RKO (cell line): ENCODE results near the gene ATF7IP2.
A peak's percentile ranks its signal among the peaks of the same experiment; 100 is the strongest.

Source experiments
- DNase-seq: peaks from one replicate; pipeline ENCODE4 v3.0.0-alpha.2; 2016; ENCODE audit warnings: low spot score

Gene ATF7IP2

DNA sequence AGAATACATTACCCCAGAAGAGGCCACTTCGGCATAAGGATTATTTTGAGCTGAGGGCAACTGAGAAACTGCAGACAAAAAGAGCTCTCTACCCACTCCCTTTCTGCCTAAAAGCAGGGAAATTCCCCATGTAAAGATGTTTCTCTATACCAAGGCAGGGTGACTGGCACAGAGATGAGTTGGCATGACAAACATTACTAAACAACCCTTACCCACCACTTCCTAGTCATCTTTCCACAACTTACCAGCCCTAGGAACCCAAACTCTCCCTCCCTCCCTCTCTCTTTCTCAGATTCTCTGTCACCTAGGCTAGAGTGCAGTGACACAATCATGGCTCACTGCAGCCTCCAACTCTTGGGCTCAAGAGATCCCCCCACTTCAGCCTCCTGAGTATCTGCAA, 126.0 kb downstream of the ATF7IP2 start:
- peak; percentile 14 for DNase-seq

DNA sequence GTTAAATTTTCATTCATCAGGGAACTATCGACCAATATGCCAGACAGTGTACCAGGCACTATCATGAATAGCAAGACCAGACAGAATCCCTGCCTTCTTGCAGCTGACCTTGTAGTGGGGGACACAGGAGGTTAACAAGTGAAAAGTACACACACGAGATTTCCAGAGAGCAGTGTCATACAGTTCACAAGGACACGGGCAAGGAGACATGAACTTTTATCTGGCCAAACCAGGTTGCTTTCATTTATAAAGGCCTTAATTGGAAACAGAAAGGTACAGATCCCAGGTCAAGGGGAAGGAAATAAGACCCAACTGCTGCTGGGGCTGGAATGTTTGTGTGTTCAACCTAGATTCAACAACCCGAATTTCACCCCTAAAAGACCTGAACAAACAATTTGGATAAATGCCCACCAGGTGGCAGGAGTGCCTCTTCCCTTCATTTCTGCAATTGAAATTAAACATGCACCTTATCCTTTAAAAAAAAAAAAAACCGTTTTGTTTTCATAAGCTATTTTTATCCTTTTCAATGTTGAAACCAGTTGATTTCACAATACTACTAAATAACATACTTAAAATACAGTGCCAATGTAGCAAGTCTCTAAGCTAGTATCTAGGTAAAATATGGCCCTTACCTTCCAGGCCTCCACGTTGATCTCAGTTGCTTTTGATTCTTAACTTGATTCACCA, 128.7 kb downstream of the ATF7IP2 start:
- DNase-seq, result peak; percentile 57

DNA sequence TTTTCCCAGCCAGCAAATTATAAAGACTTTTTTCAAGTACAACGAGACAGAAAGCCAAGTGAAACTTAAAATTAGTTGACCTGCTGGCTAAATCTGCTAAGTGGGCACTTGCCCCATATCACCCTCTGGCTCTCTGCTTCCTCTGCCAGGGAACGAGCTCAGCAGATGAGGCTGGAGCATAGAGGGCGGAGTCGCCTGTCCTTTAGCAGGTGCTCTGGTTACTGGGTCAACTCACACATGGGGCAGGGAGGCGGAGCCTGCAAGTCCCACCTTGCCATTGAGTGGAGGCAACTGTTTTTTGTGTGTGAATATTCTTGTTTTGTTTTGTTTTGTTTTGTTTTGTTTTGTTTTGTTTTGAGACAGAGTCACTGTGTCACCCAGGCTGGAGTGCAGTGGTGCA, 132.0 kb downstream of the ATF7IP2 start:
- no peak for DNase-seq

DNA sequence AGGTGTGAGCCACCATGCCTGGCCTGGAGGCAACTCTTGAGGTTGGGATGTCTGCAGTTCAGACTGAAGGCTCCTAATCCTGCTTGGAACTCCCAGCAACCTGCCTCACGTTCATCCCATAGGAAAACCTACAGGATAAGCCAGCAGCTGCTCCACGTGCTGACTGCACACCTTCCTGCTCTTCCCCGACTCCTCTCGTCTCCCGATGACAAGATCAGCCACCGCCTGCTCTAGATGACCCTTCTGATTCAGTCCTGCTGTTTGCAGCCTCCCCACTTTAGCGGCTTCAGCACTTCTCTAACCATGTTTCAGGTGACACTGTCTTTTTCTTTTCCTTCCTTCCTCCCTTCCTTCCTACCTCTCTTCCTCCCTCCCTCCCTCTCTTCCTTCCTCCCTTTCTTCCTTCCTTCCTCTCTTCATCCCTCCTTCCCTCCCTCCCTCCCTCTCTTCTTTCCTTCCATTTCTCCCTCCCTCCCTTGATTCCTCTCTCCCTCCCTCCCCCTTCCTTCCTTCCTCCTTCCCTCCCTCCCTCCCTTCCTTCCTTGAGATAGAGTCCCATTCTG, 132.7 kb downstream of the ATF7IP2 start:
- no peak for DNase-seq

DNA sequence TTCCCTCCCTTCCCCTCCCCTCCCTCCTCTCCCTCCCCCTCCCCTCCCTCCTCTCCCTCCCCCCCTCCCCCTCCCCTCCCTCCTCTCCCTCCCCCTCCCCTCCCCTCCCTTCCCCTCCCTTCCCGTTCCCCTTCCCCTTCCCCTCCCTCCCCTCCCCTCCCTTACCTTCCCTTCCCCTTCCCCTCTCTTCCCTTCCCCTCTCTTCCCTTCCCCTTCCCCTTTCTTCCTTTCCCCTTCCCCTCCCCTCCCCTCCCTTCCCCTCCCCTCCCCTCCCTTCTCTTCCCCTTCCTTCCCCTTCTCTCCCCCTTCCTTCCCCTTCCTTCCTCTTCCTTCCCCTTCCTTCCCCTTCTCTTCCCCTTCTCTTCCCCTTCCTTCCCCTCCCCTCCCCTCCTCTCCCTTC, 133.4 kb downstream of the ATF7IP2 start:
- no peak for DNase-seq

DNA sequence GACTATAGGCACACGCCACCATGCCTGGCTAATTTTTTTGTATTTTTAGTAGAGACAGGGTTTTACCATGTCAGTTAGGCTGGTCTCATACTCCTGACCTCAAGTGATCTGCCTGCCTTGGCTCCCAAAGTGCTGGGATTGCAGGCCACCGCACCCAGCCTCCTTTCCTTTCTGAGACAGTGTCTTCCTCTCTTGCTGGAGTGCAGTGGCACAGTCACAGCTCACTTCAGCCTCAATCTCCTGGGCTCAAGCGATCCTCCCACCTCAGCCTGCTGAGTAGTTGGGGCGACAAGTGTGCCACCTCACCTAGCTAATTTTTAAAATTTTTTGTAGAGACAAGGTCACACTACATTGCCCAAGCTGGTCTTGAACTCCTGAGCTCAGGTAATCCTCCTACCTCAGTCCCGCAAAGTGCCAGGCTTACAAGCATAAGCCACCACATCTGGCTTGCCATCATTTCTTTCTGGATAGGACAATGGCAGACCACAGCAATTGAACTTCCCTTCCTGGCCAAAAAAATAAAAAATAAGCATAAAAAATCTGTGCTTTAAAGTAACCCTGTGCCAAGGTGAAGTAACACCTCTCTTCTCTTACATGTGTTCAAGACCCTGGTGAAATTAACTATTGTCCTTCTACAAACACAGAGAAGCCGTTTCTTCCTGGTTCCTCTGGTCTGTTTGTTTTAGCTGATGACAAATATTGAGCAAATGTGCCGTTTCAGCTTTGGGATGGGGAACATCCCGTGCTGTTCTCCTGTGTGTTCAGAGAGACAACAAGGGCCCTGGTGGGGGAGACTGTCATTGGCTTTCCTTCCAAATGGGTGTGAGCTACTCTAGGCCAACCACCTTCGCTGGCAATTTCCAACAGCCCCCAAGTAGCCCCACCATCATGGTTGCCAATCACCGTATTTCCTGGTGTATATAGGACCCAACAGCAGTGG, 134.3 kb downstream of the ATF7IP2 start:
- no peak for DNase-seq

DNA sequence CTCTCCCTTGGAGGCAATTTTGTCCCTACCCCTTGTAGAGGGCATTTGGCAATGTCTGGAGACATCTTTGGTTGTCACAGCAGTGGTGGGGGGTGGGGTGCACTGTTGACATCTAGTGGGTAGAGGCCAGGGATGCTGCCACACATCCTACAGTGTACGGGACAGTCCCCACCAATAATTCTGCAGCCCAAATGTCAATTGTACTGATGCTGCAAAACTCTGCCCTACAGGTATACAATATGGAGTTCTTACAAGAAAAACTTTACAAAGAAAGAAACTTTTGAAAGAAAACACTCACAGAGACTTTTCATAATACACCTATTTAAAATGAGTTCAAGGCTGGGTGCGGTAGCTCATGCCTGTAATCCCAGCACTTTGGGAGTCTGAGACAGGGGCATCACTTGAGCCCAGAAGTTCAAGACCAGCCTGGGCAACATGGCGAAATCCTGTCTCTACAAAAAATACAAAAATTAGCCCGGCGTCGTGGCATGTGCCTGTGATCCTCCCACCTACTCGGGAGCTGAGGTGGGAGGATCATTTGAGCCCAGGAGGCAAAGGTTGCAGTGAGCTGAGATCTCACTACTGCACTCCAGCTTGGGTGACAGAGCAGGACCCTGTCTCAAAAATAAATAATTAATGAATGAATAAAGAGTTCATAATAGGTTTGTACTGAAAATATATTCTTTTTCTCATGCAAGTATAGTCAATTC, 135.2 kb downstream of the ATF7IP2 start:
- DNase-seq, result no peak

DNA sequence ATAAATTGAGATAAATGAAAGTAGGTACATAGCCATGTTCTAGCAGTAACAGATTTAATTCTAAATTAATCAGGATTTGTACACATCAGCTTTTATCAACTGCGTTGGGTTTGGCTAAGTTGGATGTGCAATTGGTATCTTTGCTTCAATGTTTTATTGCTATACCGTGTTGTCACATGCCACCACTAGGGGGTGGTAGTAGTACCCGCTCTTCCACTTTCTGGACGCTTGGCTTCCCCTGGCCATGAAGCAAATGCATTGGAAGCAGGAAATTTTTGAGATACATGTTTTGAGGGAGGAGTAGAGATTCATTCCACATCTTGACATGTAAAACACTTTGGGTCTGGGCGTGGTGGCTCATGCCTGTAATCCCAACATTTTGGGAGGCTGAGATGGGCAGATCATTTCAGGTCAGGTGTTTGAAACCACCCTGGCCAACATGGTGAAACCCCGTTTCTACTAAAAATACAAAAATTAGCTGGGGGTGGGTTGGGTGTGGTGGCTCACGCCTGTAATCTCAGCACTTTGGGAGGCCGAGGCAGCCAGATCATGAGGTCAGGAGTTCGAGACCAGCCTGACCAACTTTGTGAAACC, 135.9 kb downstream of the ATF7IP2 start:
- peak; percentile 41 for DNase-seq

DNA sequence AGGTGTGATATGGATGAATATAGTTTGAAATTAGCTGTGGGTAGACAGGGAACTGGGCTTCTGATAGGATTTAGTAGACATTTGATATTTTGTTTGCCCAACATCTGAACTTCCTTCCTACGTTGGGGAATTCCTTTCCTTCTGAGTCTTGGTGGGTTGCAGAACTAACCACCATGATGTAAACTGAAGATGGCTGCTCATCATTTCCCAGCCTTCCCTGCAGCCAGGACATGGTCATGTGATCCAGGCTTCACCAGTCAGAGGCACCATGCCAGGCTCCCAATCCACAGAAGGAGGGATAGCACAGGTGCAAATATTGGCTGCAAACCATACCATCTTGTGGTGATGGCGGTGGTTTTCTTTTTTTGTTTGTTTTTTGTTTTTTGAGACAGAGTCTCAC, 137.1 kb downstream of the ATF7IP2 start:
- DNase-seq, result no peak

DNA sequence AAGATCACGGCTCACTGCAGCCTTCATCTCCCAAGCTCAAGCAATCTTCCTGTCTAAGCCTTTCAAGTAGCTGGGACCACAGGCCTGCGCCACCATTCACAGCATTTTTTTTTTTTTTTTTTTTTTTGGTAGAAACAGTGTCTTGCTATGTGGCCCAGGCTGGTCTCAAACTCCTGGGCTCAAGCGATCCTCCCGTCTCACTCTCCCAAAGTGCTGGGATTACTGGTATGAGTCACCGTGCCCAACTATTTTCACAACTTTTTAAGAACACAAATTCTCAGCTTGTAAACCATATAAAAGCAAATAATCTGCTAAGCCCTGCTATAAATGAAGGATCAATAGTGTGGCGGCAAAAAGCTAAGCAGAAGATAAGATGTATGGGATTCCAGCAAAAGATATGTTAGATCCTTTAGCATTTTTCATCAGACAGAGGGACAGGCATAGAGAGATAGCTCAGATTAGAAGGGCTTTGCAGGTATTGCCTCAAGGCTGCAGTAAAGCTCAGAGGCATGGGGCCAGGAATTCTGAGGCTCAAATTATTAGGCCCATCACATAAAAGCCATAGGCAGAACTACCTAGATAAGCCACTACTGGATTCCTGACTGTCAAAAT, 139.5 kb downstream of the ATF7IP2 start:
- DNase-seq, result no peak

DNA sequence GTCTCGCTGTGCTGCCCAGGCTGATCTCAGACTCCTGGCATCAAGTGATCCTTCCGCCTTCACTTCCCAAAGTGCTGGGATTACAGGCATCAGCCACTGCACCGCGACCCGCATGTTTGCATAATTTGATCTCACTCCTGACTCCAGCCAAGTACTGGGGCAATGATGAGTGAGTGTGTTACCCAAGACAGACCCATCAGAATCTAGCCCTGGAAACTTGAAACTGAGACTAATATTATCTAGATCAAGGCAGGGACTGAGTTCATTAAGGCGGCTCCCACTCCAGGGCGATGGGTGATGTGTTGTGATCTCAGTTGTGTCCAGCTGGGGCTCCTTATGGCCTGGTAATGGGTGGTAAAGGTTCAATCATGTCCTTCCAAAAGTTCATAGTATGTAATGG, 141.1 kb downstream of the ATF7IP2 start:
- no peak for DNase-seq

DNA sequence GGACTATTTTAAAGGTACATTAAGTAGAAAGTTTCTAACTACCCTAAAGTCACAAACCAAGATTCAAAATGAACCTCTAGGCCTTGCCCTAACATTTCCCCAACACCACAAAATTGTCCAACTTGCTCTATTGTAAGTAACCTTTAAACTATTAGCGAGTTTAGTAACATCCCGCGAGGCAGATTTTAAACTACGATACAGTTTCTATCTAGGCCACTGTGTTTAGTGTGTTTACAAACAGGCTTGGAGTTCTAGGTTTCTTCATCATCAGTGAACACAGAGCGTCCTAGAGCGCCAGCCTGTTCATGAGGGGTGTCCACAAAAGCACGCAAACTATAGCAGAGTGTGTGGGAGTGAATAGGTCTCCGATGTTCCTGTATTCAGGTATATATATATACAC, 142.8 kb downstream of the ATF7IP2 start:
- no peak for DNase-seq

DNA sequence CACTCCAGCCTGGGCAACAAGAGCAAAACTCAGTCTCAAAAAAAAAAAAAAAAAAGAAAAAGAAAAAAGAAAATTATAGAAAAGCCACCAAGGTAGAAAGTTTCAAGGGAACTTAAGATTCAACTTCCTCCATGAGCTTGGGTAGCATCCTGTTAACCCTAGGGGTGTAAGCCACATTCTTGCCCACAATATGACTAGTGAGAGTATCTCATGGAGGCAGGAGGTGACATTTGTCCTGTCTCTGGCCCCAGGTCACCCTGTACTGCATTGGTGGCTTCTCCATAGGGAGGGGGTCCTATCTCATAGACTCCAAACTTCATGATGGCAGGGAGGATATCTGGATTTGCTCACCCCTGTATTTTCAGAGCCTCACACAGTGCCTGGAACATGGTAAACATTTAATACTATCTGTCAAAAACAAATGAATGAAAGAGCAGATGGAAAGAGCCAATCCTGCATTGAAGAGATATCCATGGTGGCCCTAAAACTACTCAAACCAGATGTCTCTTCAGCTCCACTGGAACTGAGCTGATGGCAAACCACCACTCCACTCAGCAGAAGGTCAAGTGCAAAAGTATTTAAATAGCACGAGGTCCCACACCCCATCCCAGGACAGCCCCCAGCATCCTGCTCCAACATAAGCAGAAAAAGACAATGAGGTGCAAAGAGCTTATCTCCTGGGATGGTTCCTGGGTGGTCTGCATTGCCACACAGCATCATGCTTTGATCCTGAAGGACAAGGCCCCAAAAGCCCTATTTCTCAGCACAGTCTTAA, 144.2 kb downstream of the ATF7IP2 start:
- DNase-seq, result no peak

DNA sequence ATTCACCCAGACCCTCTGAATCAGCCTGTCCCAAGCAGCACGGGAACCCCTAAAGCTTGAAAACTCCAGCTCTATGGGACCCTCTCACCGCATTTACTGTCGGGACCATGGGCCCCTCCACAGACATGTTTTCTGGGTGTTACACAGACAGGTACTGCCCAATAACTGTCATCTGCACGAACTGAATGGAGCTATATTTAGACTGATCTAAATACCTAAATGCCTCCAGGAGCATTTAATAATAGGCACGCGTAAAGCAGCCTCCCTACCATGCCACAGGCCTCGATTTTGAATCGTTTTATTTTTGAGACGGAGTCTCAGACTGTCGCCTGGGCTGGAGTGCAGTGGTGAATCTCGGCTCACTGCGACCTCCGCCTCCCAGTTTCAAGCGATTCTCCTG, 144.8 kb downstream of the ATF7IP2 start:
- DNase-seq, result no peak

DNA sequence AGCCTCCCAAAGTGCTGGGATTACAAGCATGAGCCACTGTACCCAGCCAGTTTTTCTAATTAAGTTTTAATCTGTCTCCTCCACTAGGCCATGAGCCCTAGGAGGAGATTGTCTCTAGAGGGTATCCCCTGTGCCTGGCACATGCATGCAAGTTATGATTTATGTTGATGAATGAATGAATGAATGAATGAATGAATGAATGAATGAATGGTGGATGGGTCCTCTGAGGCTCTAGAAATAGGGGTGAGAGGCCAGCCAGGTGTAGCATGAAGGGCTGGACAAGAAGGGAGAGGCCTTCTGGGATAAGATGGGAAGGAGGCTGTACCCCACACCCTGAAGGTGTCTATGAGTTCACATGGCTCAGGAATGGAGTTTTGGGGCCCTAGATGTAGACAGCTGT, 145.7 kb downstream of the ATF7IP2 start:
- no peak for DNase-seq
